ENCODE results near the gene COL5A1.

The COL5A1 gene

GRCh38 chr9:134834217-134834956, 192.8 kb downstream of the COL5A1 start:
- DNase-seq (ENCODE audit: low read depth in 2 of 2) = no peak

GRCh38 chr9:134834957-134835419, 193.4 kb downstream of the COL5A1 start:
- DNase-seq (ENCODE audit: low read depth in 2 of 2) = no peak

GRCh38 chr9:134835448-134835847, 193.8 kb downstream of the COL5A1 start:
- no peak for DNase-seq (ENCODE audit: low read depth in 2 of 2)

- DNase-seq (ENCODE audit: low read depth in 2 of 2) = no peak
These were observed 194.4 kb downstream of the COL5A1 start for GRCh38 chr9:134835987-134836386.

GRCh38 chr9:134836406-134836970, 194.9 kb downstream of the COL5A1 start:
- no peak for DNase-seq (ENCODE audit: low read depth in 2 of 2)

- DNase-seq (ENCODE audit: low read depth in 2 of 2) = no peak
These were observed 195.9 kb downstream of the COL5A1 start for GRCh38 chr9:134837529-134837928.

- no peak for DNase-seq (ENCODE audit: low read depth in 2 of 2)
These were observed 197.2 kb downstream of the COL5A1 start for GRCh38 chr9:134838651-134839454.

GRCh38 chr9:134839455-134840125, 198.0 kb downstream of the COL5A1 start:
- DNase-seq (ENCODE audit: low read depth in 2 of 2) = no peak

- no peak for DNase-seq (ENCODE audit: low read depth in 2 of 2)
These were observed 198.9 kb downstream of the COL5A1 start for GRCh38 chr9:134840511-134840910.

- DNase-seq (ENCODE audit: low read depth in 2 of 2) = no peak
These were observed 199.7 kb downstream of the COL5A1 start for GRCh38 chr9:134841180-134841904.

- DNase-seq (ENCODE audit: low read depth in 2 of 2) = no peak
These were observed 200.7 kb downstream of the COL5A1 start for GRCh38 chr9:134842321-134842720.

- no peak for DNase-seq (ENCODE audit: low read depth in 2 of 2)
These were observed 202.1 kb downstream of the COL5A1 start for GRCh38 chr9:134843740-134844139.

- no peak for DNase-seq (ENCODE audit: low read depth in 2 of 2)
These were observed 203.2 kb downstream of the COL5A1 start for GRCh38 chr9:134844821-134845220.

- no peak for DNase-seq (ENCODE audit: low read depth in 2 of 2)
These were observed 204.6 kb downstream of the COL5A1 start for GRCh38 chr9:134846187-134846586.

- DNase-seq (ENCODE audit: low read depth in 2 of 2) = no peak
These were observed 205.1 kb downstream of the COL5A1 start for GRCh38 chr9:134846699-134847098.

- DNase-seq (ENCODE audit: low read depth in 2 of 2) = no peak
These were observed 205.5 kb downstream of the COL5A1 start for GRCh38 chr9:134847138-134847537.

GRCh38 chr9:134847752-134848432, 206.3 kb downstream of the COL5A1 start:
- no peak for DNase-seq (ENCODE audit: low read depth in 2 of 2)

GRCh38 chr9:134848504-134848903, 206.9 kb downstream of the COL5A1 start:
- DNase-seq (ENCODE audit: low read depth in 2 of 2) = no peak

GRCh38 chr9:134850611-134851010, 209.0 kb downstream of the COL5A1 start:
- DNase-seq (ENCODE audit: low read depth in 2 of 2) = no peak

- DNase-seq (ENCODE audit: low read depth in 2 of 2) = no peak
These were observed 209.4 kb downstream of the COL5A1 start for GRCh38 chr9:134851020-134851419.
